ENCODE data around the gene FOXP3. TPM values are rescaled to one million over a fixed set of nuclear protein-coding genes. Genes with fewer than 3 reads are reported as not detected.

FOXP3 gene
- total and polyA plus RNA-seq, 2 donors (not counting 3 experiments of a cell fraction or from before 2014, with no cell fraction given) = 0.06 TPM; not detected in 1

GRCh38 chrX:49211074-49211473 is 53.4 kb downstream of the FOXP3 start:
- Histone ChIP-seq H3K27me3 (ENCODE audit: control insufficient read depth in 2 of 2, insufficient read depth in 2 of 2, low read length in 2 of 2) (no peaks in the 10 kb centered on the region), H3K4me3 (replicated peaks in 1 of 3; ENCODE audit: insufficient read depth in 1 of 3, low read depth in 1 of 3, low read length in 3 of 3) (no peak overlapping the region), H3K36me3 (ENCODE audit: control insufficient read depth in 2 of 2, extremely low read depth in 1 of 2, insufficient read depth in 2 of 2, low read length in 2 of 2) (no peaks in the 10 kb centered on the region), H3K4me1 (ENCODE audit: control insufficient read depth, extremely low read depth, insufficient read depth, low read length) (no peaks in the 10 kb centered on the region), H4K20me1 (replicated peaks; ENCODE audit: control insufficient read depth, extremely low read depth, insufficient read depth, low read length) (no peaks in the 10 kb centered on the region), H3K4me2 (ENCODE audit: insufficient read depth, low read length) (no peak overlapping the region), H2AFZ (ENCODE audit: low read depth, low read length) (no peak overlapping the region), H3K79me2 (ENCODE audit: control insufficient read depth, insufficient read depth, low read length) (no peaks in the 10 kb centered on the region), H3K27ac (ENCODE audit: insufficient read depth, low read depth, low read length) (no peak overlapping the region), H3K9me3 (replicated peaks; ENCODE audit: control insufficient read depth, insufficient read depth, low read length) (no peaks in the 10 kb centered on the region), H3K9me1 (replicated peaks; ENCODE audit: control insufficient read depth, extremely low read depth, insufficient read depth, low read length) (no peaks in the 10 kb centered on the region), H3K9ac (replicated peaks; ENCODE audit: extremely low read depth, insufficient read depth, low read length) (no peak overlapping the region)
- POLR2A ChIA-PET = no interaction called here
- no peak for DNase-seq (ENCODE audit: low read depth, low spot score)
- TF ChIP-seq POLR2AphosphoS5 (IDR thresholded peaks at IDR 0.05; ENCODE audit: insufficient read depth, low read depth, low read length) (no peak), JUN (IDR thresholded peaks at IDR 0.05; ENCODE audit: borderline replicate concordance, insufficient read depth, insufficient read length, low read depth) (no peak), FOS (IDR thresholded peaks at IDR 0.05; ENCODE audit: borderline replicate concordance, insufficient read depth, low read length) (no peak), GATA2 (IDR thresholded peaks at IDR 0.05; ENCODE audit: insufficient read depth, insufficient read length, low read depth, low read length) (no peak), POLR2A (IDR thresholded peaks at IDR 0.05; ENCODE audit: low read depth, low read length) (no peak), MYC (IDR thresholded peaks at IDR 0.05; ENCODE audit: low read depth, low read length) (no peak), MAX (IDR thresholded peaks at IDR 0.05; ENCODE audit: insufficient read depth, insufficient read length) (no peak), EZH2 (IDR thresholded peaks at IDR 0.05; ENCODE audit: borderline replicate concordance, low read depth, low read length, severe bottlenecking) (no peak)
- TF ChIP-seq, protein P1, sequence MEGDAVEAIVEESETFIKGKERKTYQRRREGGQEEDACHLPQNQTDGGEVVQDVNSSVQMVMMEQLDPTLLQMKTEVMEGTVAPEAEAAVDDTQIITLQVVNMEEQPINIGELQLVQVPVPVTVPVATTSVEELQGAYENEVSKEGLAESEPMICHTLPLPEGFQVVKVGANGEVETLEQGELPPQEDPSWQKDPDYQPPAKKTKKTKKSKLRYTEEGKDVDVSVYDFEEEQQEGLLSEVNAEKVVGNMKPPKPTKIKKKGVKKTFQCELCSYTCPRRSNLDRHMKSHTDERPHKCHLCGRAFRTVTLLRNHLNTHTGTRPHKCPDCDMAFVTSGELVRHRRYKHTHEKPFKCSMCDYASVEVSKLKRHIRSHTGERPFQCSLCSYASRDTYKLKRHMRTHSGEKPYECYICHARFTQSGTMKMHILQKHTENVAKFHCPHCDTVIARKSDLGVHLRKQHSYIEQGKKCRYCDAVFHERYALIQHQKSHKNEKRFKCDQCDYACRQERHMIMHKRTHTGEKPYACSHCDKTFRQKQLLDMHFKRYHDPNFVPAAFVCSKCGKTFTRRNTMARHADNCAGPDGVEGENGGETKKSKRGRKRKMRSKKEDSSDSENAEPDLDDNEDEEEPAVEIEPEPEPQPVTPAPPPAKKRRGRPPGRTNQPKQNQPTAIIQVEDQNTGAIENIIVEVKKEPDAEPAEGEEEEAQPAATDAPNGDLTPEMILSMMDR (IDR thresholded peaks at IDR 0.05; ENCODE audit: extremely low read depth in 1 of 2, insufficient read depth in 1 of 2, low read depth in 1 of 2, low read length in 2 of 2) = no peak
- no TSS peak for BruUV-seq (replicated peaks)
- intact Hi-C loops (cut with micrococcal nuclease) = no loop called here
- CTCF ChIA-PET = no interaction called here
- dilution Hi-C loops (cut with MboI; ENCODE audit: extremely low pct_ligation_motif_present, low sequenced_read_pairs) = no loop called here
- no peak for FAIRE-seq

Measured in endothelial cell of umbilical vein (primary cell).